GM21515 (cell line): ENCODE results near the gene CRYGS.
"Not testable (repeated sequence)": the region's sequence is repeated elsewhere in the genome, so short reads cannot be mapped to it uniquely, and the experiment has no call there.

ENCODE experiments used
- ATAC-seq: cut with Tn5 transposase; IDR thresholded peaks from one replicate; pipeline ENCODE4 v1.9.1; 2021; ENCODE audit not compliant: unreplicated experiment

The CRYGS gene

DNA sequence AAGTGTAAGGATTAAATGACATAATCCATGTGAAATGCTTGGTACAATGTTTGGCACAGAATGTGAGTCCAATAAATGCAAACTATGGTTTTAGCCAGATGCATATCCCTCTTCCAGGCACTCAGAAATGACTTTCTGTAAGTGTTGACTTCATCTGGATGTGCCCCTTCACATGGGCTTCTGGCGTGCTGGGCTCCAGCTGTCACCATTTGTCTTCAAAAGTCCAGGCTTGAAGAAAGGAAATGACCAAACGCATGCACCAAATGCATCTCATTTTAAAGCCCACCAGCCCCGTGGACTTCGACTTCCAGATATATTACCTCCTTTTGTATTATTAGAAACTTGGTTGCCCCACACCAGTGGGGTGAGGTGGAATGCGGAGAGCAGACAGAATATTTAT is 23.7 kb downstream of the CRYGS start:
- no peak for ATAC-seq

- ATAC-seq = no peak
Measured at GRCh38 chr3:186519021-186519658, 25.0 kb downstream of the CRYGS start.

DNA sequence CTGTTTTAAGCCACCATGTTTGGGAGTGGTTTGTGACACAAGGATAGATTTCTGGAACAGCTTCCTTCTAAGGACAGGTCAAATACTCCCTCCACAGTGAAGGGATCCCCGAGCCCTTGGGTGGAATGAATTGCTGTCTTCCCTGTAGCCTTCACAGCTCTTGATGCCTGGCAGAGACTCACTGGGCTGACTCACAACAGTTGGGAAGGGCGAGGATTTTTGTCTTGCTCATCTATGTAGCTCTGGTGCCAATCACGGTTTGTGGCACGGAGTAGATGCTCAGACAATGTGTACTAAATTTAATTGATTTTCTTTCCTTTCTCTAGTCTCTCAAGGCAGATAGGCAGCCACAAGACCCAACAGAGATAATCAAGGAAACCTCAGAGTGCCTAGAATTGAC is 27.0 kb downstream of the CRYGS start:
- ATAC-seq = no peak

DNA sequence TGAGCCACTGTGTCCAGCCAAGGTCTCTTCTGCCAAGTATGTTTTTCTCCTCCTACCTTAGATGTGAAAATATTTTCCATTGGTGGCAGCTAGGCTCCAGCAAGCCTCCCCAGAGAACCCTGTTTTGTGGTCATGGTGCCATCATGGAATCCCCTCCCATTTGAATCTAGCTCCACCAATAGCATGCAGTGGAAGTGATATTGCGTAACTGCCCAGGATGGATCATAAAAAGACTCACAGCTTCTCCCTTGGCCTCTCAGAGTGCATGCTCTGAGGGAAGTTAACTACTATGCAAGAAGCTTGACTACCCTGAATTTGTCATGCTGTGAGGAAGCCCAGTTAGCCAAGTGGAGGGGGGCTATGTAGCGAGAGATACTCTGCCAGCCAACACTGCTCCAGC is 27.5 kb downstream of the CRYGS start:
- no peak for ATAC-seq

DNA sequence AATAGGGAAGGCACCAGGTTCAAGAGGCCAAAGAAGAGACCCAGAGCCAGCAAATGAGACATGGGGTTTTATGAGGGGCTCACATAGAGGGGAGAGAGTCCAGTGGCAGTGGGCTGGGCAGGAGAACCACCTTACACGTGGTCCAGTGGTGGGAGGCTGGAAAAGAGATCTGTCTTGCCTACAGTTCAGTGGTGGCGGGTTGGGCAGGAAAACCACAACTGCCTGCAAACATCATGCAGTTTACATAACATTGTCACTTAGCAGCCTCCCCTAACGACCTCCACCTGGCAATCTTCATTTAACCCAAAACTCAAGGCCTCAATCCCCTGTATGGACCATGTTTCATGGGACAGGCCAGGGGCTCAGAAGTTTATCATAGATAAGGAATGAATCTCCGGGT is 29.1 kb downstream of the CRYGS start:
- no peak for ATAC-seq

DNA sequence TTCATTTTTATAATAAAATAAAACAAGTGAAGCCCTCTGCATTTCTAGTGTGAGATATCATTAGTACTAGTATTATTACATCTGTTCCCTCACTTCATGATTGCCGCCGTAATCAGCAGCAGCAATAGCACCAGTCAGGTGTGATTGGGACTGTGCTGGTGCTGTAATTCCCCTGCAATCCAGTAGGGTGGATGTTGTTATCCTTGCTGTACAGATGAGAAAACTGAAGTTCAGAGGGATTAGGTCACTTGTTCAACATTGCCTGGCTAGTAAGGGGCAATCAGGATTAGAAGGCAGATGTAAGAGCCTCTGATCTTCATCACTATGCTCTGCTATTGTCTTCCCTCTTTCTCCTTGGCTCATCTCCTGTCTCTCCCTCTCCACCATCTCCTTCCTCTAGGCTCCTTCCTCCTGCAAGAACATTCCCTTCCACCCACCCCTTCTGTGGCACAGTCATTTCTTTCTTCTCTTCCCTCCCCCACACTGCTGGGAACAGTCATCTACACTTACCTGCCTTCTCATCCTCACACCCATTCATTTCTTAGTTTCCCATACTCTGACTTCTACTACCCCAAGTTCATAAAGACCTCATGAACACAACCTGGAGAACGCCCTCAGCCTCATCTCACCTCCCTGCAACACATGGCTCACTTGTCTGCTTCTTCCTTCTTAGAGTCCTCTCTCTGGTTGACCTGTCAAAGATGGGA is 29.7 kb downstream of the CRYGS start:
- no peak for ATAC-seq

DNA sequence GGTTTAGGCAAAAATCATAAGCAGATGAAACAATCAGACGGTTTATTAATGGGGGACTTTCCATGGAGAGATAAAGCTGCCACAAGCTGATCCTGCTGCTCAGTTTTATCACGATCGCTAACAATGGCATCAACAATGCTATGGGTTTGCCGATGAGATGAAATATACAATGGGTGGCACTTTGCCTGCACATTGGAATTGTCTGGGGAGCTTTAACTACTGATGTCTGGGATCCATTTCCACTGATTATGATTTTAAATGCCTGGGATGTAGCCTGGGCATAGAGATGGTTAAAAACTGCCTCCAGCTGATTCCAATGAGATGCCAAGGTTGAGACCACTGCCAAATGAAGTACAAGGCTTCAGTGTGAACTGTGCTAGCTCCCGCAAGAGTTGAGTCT is 30.8 kb downstream of the CRYGS start:
- ATAC-seq = no peak

DNA sequence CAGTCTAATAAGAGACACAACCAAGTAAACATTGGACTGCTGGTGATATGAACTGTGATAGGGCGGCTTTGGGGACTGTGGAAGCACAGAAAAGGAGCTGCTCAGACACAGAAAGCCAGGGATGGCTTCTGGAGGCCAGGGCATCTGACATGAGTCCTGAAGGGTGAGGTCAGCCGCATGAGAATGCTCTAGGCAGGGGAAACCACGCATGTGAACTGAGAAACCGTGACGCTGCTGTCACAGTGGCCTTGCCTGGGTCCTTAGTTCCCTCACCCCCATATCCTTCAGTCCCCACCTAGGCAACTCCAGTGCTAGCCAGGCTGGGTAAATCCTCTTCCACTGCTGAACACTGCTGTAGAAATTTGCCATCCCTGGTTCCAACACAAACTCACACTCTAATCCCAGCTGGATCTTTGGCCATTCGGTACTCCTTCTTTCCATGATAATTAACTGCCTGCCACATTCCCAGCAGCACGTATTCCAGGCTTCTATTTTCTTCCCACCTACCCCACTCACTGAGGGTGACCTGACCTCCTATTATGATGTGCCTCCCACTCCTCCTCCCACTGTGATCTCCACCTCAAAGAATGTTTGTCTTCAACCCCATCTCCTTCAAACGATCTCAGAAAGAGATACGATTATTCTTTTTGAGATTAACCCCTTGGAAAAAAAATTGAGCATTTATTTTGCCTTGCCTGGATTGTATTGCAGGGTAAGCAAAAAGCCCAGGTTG is 31.4 kb downstream of the CRYGS start:
- no peak for ATAC-seq

DNA sequence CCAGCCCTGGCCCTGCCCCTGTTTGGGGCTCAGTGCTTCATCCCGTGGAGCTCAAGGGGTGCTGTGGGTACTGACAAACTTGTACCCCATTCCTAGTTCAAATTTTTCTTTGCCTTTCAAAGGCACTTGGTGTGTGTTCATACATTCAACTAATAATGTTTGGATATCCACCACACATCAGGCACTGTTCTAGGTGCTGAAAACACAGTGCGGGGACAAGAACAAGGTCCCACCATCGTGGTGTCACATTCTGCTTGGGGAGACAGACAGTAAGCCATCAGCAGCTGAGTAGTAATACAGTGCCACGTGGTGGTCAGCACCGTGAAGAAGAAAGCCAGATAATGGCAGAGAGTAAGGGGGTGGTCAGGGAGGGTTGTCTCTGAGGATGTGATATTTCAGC is 32.5 kb downstream of the CRYGS start:
- ATAC-seq = no peak

GRCh38 chr3:186511245-186511644 is 32.9 kb downstream of the CRYGS start:
- peak; percentile 77 for ATAC-seq

GRCh38 chr3:186510374-186511079 is 33.7 kb downstream of the CRYGS start:
- no peak for ATAC-seq

- ATAC-seq = no peak
Measured at GRCh38 chr3:186509423-186509822, 34.8 kb downstream of the CRYGS start.

DNA sequence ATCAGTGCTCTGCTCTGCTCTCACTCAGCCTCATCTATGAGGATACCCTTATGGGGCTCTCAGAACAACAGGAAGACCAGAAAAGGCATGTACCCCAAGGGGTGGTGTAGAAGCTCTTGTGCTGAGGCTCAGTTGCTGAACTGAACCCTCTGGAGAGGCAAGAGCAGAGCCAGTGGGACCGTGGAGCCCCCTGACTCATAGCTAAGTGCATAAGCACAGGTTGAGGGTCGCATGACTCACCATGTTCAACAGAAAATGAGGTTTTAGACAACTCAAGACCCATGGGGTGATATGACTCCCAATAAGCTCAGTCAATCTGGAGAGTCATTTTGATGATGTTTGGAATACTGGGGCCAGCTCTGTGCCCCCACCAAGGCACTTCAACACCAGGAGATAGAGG is 37.3 kb downstream of the CRYGS start:
- ATAC-seq = no peak

DNA sequence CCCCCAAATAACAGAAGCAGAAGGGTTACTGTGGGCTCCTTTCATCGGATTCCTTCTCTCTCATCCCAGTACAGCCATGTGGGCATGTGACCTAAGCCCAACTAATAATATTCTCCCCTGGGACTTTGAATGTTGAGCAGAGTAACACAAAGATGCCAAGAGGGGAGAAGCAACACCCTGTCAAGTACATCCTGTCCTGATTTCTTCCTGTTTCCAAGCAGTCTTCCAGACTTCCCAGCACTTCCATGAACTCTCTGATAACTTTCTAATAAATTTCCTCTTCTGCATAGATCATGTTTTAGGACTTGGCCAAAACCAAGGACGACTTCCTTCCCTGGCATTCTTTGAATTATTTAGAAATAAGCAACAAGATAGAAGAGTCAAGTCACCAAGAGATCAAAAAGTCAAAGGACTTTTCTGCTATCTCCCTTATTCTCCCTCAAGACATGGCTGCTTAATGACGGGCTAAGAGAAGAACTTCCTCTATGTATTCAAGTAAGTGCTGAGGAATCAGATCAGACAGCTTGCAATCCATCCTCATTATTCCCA is 37.9 kb downstream of the CRYGS start:
- ATAC-seq = no peak

GRCh38 chr3:186502966-186503712 is 41.0 kb downstream of the CRYGS start:
- ATAC-seq = no peak

GRCh38 chr3:186502138-186502948 is 41.8 kb downstream of the CRYGS start:
- no peak for ATAC-seq

DNA sequence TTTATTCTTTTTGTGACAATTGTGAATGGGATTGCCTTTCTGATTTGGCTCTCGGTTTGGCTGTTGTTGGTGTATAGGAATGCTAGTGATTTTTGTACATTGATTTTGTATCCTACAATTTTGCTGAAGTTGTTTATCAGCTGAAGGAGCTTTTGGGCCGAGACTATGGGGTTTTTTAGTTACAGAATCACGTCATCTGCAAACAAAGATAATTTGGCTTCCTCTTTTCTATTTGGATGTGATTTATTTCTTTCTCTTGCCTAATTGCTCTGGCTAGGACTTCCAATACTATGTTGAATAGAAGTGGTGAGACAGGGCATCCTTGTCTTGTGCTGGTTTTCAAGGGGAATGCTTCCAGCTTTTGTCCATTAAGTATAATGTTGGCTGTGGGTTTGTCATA is 44.2 kb downstream of the CRYGS start:
- ATAC-seq = not testable (repeated sequence)

DNA sequence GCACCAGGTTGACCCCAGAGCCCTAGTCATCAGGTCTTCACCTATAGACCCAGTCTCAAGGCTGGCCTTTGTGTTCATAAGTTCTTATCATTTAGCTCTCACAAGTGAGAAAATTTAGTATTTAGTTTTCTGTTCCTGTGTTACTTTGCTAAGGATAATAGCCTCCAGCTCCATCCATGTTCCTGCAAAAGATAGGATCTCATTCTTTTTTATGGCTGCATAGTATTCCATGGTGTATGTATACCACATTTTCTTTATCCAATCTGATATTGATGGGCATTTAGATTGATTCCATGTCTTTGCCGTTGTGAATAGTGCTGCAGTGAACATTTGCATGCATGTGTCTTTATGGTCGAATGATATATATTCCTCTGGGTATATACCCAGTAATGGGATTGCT is 46.2 kb downstream of the CRYGS start:
- ATAC-seq = not testable (repeated sequence)

DNA sequence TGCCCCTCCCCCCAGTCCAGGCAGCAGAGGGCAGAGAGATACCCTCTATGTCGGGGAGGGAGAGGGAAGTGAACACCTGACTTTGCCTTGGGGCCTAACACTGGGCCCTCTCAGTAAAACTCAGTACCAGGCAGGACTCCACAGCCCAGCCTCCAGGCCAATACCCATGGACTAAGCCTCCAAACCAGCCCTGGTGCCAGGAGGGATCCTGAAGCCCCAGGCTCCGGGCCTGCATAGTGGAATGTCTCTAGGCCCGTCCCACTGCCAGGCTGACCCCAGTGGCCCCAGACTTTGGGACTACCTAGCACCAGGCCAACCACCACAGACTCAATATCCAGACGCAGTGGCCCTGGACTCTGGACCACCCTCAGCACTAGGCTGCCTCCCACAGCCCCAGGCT is 46.6 kb downstream of the CRYGS start:
- no peak for ATAC-seq

GRCh38 chr3:186496635-186497034 is 47.5 kb downstream of the CRYGS start:
- no peak for ATAC-seq
